GM18868 (cell line): ENCODE data around the gene GADD45G.

ENCODE experiments used
- ATAC-seq: cut with Tn5 transposase; IDR thresholded peaks from one replicate; pipeline ENCODE4 v1.9.1; 2021; ENCODE audit warnings: mild to moderate bottlenecking, moderate library complexity; ENCODE audit not compliant: unreplicated experiment

GADD45G gene

DNA sequence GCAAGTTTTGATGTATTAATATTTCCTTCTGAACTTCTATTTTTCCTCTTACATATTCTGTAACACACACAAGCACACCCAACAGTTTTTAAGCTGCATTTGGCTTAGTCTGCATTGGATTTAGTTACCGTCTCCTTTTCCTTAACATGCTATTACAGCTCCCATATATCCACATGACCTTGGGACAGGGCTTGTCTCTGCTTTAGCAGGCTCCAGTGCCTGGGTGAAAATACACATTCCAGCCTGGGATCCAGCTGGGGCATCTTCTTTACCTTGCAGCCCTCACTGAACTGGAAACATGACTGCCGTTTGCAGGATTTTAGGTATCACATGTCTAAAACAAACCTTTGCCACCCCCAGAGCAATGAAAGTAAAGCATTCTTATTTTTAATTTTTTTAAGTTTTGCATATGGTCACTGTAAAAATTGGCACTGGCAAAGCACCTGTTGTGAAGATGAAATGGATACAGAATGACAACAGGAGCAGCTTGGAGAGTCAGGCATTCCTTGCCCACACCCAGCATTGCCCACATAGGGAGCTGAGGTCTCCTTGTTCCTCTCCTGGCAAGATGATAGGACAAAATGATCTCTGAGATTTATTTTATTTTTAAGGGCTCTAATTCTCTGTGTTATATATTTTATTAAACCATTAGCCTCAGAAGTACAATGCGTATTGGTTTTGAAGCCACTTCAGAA is 4.0 kb downstream of the GADD45G start:
- ATAC-seq = no peak

- ATAC-seq = no peak
Measured at GRCh38 chr9:89609426-89610006, 4.7 kb downstream of the GADD45G start.

- ATAC-seq = no peak
Measured at GRCh38 chr9:89610391-89610925, 5.6 kb downstream of the GADD45G start.

DNA sequence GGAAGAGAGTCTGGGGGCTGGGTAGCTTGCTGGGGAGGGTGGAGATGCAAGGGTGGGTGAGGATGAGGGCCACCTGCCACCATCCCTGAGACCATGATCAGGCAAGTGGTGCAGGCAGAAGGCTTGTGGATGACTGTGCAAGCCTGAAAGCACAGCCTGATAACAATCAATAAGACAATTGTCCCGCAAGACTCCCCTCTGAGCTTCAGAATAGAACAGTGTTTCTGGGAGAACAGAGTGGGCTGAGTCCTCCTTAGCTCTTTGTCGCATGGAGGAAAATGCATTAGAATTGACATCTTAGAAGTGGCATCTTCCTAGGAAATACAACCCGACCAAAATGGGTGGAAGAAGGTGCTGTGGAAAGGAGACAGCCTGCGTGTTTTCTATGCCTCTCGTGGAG is 6.6 kb downstream of the GADD45G start:
- ATAC-seq = no peak

GRCh38 chr9:89612566-89613278 is 7.9 kb downstream of the GADD45G start:
- no peak for ATAC-seq

DNA sequence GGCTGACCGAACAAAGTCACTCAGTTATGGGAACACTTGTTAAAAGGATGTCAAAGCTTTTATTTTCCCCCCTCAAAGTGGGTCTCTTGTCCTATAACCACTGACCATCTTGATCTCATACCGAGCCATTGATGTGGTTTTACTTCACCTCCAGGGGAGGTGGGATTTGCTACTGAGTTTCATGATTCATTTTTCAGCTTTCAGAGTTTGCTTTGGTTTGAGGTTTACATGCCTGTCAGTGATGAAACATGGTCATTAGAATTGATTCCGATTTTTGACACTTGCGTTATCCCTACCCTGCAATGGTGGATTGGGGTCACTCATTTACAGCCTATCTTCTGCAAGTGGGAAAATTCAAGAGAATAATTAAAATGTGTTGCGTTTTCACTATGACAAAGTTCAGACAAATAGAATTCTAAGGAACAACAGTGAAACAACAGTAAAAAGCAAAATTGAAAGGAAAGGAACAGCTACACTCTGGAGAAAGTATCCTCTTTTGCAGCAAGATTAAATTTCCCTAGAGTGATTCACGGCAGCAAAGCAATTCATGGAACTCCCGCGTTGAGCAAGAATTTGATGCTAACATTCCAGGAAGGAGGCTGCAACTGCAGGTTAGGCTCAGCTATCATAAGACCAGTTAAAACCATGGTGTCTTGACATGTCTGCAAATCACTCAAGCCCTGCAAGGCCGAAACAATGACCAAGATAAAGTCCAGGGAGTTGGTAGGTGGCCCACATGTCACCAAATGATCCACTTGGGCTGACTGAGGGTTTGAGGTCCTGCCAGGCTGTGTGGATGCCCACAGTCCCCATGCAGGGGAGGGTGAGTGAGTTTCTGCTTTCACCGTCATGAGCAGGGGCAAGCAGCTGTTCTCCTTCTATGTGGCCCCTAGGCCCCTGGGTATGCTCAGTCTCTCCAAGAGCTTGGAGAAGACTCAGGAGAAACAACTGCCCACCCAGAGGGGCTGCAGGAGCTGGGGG is 9.4 kb downstream of the GADD45G start:
- no peak for ATAC-seq

DNA sequence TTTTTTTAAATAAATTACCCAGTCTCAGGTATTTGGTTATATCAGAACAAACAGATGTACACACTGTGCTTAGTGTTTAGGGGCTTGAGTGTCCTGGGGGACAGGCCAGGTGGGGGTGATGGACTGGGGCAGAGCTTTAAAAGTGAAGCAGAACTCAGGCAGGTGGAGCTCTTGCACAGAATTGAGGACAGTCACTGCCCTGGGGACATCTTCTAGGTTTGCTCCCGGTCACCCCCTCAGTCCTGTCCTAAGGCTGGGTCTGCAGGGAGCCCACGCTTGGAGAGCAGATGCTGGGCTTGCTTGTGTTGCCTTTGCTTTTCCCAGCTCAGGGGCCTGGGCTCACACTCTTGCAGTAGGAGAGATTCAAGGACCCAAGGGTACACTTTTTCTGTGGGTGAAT is 10.8 kb downstream of the GADD45G start:
- no peak for ATAC-seq

- ATAC-seq = no peak
Measured at GRCh38 chr9:89616411-89616810, 11.6 kb downstream of the GADD45G start.

DNA sequence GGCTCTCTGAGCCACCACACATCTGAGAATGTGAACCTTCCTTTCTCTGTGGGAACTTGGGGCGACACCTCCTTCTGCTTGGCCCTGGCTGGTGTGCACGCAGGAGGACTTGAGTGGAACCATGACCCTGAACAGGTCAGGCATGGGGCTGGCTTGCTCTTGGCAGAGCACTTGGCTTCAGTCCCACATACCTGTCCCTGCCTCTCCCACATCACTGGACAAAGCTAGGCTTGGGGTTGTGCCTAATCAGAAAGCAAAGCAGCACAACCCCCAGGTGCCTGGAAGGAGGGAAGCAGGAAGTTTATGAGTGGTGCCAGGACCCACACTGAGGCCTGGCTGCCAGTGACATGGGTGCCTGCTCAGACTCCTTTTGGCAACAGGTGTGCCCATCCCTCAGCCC is 13.2 kb downstream of the GADD45G start:
- ATAC-seq = no peak

GRCh38 chr9:89619019-89619418 is 14.2 kb downstream of the GADD45G start:
- no peak for ATAC-seq

GRCh38 chr9:89619424-89620138 is 14.8 kb downstream of the GADD45G start:
- ATAC-seq = no peak

GRCh38 chr9:89621031-89621430 is 16.2 kb downstream of the GADD45G start:
- ATAC-seq = no peak

- ATAC-seq = no peak
Measured at GRCh38 chr9:89621676-89622075, 16.9 kb downstream of the GADD45G start.

DNA sequence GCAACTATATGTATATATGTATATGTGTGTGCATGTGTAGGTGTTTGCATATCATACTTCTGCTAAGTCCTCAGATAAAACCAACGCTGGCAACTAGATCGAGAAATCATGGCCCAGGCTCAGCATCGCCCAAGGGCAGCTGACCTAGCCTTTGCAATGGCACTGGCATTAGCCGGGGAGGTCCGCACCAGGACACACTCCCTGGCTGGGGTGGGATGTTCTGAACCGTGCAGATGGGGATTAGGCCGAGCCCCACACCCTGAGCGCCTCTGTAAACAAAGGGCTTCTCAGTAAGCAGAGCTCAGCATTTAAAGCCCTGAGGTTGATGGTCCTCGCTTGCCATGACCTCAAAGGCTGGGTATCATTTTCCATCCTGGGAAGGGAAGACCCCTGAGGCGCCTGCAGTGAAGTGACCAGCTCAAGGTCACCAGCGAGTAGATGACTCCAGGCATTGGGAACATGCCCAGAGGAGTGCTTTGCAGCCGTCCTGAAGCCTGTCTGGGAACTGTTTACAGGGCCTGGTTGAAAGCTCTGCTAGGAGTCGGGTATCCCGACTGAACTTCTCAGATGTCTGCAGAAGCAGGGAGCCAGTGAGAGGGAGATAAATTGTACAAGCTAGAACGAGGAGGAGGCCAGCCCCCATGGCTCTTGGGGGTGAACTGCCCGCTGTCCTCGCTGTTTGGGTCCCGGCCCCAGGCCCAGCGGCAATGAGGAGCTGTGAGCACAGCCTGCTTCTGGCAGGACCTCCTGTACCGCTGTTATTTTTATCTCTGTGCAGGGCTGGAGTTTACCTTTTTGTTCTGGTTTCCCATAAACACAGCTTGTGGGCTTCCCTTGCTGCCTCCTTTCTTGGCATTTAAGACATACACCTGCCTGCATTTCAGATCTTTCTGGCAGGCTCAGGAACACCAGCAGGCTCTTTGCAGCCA is 18.4 kb downstream of the GADD45G start:
- ATAC-seq = no peak

GRCh38 chr9:89623925-89624420 is 19.2 kb downstream of the GADD45G start:
- no peak for ATAC-seq

DNA sequence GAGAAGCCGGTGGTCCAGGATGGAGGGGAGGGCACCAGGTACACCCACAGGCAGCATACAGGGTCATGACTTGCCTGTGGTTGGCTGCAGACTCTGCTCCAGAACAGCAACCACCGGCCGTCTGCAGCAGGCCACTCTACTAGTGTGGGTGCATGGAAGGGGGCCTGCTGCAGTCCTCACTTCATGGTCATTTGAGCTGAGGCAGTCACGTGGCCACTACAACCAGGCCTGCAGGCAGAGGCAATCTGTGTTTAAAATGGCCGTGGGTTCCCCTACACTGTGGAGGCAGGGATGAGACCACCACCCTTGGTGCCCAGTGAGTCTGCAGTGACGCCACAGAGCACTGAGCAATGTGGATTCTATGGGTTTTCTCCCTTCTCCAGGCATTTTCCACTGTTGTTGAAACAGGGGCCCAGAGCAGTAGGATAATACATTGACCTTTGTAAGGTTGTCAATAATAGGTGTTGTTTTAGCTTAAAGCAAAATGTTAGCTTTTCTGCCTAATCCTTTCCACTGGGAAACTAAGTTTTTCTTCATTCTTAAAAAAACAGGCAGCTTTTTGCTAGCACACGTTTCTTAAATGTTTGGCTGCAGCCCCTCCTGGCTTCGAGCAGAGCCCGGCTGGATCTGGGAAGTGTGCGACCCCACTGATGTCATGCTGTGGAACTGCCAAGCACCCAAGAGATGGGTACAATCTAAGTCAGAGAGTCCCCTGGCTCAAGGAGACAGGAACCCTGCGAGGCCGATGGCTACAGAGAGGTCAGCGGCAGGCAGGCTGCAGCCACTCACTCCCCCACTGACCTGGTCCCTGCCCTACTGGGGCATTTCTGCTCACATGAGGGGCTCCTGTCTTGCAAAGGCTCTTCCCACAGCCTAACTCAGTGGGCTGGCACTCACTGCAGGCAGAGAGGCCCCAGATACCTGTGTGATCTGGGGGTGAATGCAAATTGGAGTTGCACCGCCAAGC is 21.2 kb downstream of the GADD45G start:
- ATAC-seq = no peak

- ATAC-seq = no peak
Measured at GRCh38 chr9:89626741-89627265, 22.0 kb downstream of the GADD45G start.
